22Rv1 (cell line): ENCODE results near the gene SLC66A1.

Experiments
- CTCF ChIP-seq: fragments of 450-650 bp; IDR thresholded peaks from 2 replicates; pipeline ENCODE4 v1.5.1; 2017; ENCODE audit warnings: mild to moderate bottlenecking
- ZFX ChIP-seq: fragments of 450-650 bp; IDR thresholded peaks from 2 replicates; pipeline ENCODE4 v1.6.1; 2017; ENCODE audit warnings: antibody characterized with exemption, borderline replicate concordance

GRCh38 chr1:19350566-19350965, 38.4 kb downstream of the SLC66A1 start:
- TF ChIP-seq CTCF (no peak), ZFX (no peak)
